ENCODE measurements around the gene HHAT. TPM values are rescaled to one million over a fixed set of nuclear protein-coding genes. Genes with fewer than 3 reads are reported as not detected.
A peak's percentile ranks its signal among the peaks of the same experiment; 100 is the strongest.

HHAT gene
- total RNA-seq, 1 donor from 2014 or later = 11.8 TPM

DNA sequence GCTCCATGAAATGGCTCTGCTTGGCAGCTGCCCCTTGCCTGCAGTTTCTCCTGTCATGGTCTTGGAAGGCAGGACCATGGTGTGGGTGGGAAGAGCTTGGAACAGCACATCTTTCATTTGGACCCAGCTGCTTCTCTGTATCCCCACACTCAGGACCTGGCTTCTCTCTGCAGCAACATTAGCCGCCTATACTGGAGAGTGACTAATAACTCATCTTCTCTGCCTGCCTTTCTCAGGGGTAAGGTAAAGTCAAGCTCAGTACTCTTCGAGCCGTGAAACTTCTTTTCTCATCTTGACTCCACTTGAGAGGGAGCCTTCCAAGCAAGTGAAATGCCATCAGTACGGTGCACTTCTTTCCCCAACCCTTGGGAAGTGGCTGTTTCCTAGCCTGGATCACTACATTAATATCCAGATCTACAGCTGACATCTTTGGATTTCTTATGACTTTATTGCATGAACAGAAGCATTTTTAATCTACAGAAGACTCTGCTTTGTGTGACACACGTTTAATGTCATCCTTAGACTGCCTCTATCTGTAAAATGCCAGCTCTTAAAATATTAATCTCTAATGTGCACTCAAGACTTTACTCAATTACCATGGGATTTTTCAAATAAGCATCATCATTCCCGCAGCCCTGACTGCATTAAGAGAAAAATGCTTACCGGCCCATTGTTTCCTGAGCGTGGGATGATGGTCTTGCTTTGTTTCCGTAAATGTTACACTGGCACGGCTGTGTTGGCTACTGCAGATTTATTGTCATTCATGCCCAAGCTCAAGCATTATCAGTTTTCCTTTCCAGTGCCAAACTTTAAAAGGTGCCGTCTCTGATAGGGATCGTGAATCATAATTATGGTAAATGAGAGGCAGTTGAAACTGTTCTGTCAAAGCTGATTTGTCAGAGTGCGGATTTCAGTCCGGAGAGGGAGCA is 242.9 kb downstream of the HHAT start:
- Histone ChIP-seq H3K4me1 (no peaks in the 10 kb centered on the region), H3K27ac (no peak overlapping the region), H3K9me3 (no peaks in the 10 kb centered on the region), H3K36me3 (no peaks in the 10 kb centered on the region), H3K4me3 (no peak overlapping the region), H3K27me3 (no peaks in the 10 kb centered on the region)
- intact Hi-C loops (cut with DNase I) = no loop called here
- DNase-seq (ENCODE audit: extremely low spot score in 2 of 2) = no peak
- no peak for TF ChIP-seq POLR2A (IDR thresholded peaks at IDR 0.05)
- TF ChIP-seq POLR2AphosphoS5 (IDR thresholded peaks at IDR 0.05; ENCODE audit: insufficient read depth in 1 of 2, low read depth in 1 of 2) = no peak
- TF ChIP-seq, protein P1, sequence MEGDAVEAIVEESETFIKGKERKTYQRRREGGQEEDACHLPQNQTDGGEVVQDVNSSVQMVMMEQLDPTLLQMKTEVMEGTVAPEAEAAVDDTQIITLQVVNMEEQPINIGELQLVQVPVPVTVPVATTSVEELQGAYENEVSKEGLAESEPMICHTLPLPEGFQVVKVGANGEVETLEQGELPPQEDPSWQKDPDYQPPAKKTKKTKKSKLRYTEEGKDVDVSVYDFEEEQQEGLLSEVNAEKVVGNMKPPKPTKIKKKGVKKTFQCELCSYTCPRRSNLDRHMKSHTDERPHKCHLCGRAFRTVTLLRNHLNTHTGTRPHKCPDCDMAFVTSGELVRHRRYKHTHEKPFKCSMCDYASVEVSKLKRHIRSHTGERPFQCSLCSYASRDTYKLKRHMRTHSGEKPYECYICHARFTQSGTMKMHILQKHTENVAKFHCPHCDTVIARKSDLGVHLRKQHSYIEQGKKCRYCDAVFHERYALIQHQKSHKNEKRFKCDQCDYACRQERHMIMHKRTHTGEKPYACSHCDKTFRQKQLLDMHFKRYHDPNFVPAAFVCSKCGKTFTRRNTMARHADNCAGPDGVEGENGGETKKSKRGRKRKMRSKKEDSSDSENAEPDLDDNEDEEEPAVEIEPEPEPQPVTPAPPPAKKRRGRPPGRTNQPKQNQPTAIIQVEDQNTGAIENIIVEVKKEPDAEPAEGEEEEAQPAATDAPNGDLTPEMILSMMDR (IDR thresholded peaks at IDR 0.05) = no peak

DNA sequence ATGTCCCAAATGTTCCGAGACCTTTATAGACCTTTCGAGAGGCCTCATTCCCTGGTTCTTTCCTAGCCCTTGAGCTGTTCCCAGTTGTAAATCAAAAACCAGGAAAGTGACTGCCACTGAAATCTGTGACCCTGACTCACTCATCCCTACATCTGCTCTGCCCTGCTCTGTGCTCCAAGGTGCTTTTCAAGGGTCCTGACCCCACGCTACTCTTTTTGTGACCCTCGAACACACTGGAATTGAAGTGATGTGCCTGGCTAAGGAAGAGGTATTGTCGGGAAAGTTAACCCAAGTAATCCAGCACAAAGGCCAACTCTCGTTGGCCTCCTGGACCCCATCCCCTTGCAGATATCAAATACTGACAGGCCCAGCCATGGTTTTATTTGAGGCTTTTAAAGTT is 244.4 kb downstream of the HHAT start:
- Histone ChIP-seq H3K27me3 (no peaks in the 10 kb centered on the region), H3K36me3 (no peaks in the 10 kb centered on the region), H3K9me3 (no peaks in the 10 kb centered on the region), H3K4me1 (no peaks in the 10 kb centered on the region), H3K4me3 (no peak overlapping the region), H3K27ac (no peak overlapping the region)
- peak in 1 of 2 donors; percentile 91 for DNase-seq (ENCODE audit: extremely low spot score in 2 of 2)
- intact Hi-C loops (cut with DNase I) = no loop called here
- TF ChIP-seq POLR2A (IDR thresholded peaks at IDR 0.05) = no peak
- TF ChIP-seq POLR2AphosphoS5 (IDR thresholded peaks at IDR 0.05; ENCODE audit: insufficient read depth in 1 of 2, low read depth in 1 of 2) = no peak
- TF ChIP-seq, protein P1 (IDR thresholded peaks at IDR 0.05) = no peak

DNA sequence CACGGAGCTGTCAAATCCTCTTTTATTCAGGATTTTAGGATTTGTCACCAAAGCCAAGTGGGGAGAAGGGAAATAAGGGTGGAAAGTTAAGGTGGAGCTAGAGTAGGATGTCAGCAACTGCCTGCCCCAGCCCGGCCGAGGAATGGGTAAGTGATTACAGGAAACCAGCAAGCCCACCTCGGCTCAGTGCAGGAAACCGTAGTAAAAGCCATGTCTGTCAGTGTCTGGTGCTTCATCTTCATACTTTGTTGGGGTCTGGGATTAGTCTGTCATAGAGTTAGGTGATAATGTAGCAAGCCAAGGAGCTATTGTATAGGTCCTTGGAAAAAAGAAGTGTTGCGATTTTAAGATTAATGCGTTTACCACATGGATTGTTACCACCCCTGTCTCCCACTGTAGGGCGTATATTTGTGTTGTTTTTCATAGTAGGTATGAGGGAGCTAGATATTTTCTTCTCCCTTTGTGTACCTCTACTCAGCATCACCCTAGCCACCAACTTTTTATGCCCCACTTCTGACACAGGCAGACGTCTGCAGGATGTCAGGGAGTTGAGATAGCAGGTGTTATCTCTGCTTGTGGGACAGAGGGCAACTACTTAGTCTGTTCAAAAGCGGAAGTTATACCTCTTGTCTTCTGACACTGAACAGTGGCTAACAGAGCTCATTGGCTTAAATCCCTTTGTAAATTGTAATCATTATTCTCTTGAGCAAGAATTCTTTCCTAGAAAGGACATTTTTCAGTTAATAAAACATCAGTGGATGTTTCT is 253.7 kb downstream of the HHAT start:
- H3K4me1 ChIP-seq = no peaks in the 10 kb centered on the region
- no peak for TF ChIP-seq POLR2A (IDR thresholded peaks at IDR 0.05)
- TF ChIP-seq, protein P1 (IDR thresholded peaks at IDR 0.05) = no peak
- TF ChIP-seq POLR2AphosphoS5 (IDR thresholded peaks at IDR 0.05; ENCODE audit: insufficient read depth in 1 of 2, low read depth in 1 of 2) = no peak
- intact Hi-C loops (cut with DNase I) = no loop called here

DNA sequence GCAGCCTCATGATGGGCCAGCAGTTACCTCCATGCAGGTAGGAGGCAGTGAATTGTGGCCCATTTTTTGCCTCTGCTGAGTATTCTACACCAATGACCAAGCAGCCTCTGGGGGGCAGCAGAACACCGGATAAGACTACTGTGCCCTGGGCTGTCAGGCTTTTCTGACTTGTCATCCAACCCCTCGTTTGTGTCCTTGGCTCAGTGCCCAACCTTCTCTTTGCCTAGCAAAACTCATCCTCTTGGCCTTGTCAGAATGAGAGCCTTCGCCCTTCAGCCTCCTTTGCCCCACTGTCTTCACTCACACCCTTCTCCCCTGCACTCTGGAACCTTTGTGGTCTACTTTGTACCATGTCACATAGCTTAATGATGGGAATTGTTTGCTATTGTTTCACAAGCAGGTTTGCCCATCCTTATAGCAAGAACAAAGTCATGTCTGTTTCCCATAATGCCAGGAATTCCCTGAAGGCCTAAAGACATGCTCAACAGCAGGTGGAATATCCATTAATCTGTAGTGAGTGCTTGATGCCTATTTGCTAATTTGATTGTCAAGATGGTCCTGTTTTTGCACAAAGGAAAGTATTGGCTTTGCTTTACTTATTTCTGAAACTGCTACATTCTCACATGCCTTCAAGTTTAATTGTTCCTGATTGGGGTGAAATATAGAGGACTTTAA is 255.9 kb downstream of the HHAT start:
- TF ChIP-seq POLR2A (IDR thresholded peaks at IDR 0.05) (no peak), POLR2AphosphoS5 (IDR thresholded peaks at IDR 0.05; ENCODE audit: insufficient read depth in 1 of 2, low read depth in 1 of 2) (no peak)
- TF ChIP-seq, protein P1 (IDR thresholded peaks at IDR 0.05) = peak; percentile 34 to 52 (median 44)
- Histone ChIP-seq H3K36me3 (no peaks in the 10 kb centered on the region), H3K9me3 (no peaks in the 10 kb centered on the region), H3K4me1 (no peaks in the 10 kb centered on the region), H3K27me3 (no peaks in the 10 kb centered on the region), H3K27ac (no peak overlapping the region), H3K4me3 (no peak overlapping the region)
- intact Hi-C loops (cut with DNase I) = loop anchor here (1.0 kb wide), 1 partner anchor 550 kb away; the partner anchor contains the start of gene KCNH1
- no peak for DNase-seq (ENCODE audit: extremely low spot score in 2 of 2)

More for the DNA sequence above, 253.7 kb downstream of the HHAT start:
- H3K27ac ChIP-seq = no peak overlapping the region
- no peaks in the 10 kb centered on the region for H3K27me3 ChIP-seq
- no peaks in the 10 kb centered on the region for H3K36me3 ChIP-seq
- H3K4me3 ChIP-seq = no peak overlapping the region
- no peaks in the 10 kb centered on the region for H3K9me3 ChIP-seq
- no peak for DNase-seq (ENCODE audit: extremely low spot score in 2 of 2)

Data from vagina (tissue), 2 donors.